ENCODE data around the gene NOD2. TPM values are rescaled to one million over a fixed set of nuclear protein-coding genes. Genes with fewer than 3 reads are reported as not detected.

The NOD2 gene
- total and polyA plus RNA-seq, 2 of the 13 experiments (the other 11 are each of a cell fraction or from before 2014, with no cell fraction given) = 0.27 to 0.81 TPM

DNA sequence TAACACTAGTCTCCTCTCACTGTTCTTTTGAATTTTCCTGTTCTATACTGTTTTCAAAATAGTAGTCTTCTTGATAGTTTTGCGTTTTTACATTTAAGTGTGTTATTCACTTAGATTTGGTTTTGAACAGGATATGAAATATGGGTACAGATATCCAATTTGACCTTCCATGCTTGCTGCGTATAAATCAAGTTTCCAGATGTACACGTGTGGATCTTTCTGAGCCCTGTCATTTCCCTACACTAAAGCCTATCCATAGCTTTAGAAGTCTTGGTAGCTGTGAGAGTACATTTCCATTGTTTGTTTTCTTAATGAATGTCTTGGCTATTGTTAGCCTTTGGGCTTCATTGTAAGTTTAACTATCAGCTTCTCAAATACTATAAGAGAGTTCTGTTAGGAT is 68.8 kb downstream of the NOD2 start:
- TF ChIP-seq, protein P1, sequence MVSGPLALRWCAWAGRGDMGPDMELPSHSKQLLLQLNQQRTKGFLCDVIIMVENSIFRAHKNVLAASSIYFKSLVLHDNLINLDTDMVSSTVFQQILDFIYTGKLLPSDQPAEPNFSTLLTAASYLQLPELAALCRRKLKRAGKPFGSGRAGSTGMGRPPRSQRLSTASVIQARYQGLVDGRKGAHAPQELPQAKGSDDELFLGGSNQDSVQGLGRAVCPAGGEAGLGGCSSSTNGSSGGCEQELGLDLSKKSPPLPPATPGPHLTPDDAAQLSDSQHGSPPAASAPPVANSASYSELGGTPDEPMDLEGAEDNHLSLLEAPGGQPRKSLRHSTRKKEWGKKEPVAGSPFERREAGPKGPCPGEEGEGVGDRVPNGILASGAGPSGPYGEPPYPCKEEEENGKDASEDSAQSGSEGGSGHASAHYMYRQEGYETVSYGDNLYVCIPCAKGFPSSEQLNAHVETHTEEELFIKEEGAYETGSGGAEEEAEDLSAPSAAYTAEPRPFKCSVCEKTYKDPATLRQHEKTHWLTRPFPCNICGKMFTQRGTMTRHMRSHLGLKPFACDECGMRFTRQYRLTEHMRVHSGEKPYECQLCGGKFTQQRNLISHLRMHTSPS (CRISPR knock-in tag; IDR thresholded peaks at IDR 0.05; ENCODE audit: low read depth) = no peak
- no peak for TF ChIP-seq MEIS1 (CRISPR knock-in tag; IDR thresholded peaks at IDR 0.05; ENCODE audit: borderline replicate concordance)
- no peak for TF ChIP-seq NONO (IDR thresholded peaks at IDR 0.05)
- TF ChIP-seq NONO (CRISPR knock-in tag; conservative IDR thresholded peaks at IDR 0.05) = no peak
- no peak for TF ChIP-seq PLRG1 (conservative IDR thresholded peaks at IDR 0.05)
- no peak for TF ChIP-seq GATA4 (IDR thresholded peaks at IDR 0.05; ENCODE audit: borderline replicate concordance, low read depth)
- TF ChIP-seq JDP2 (CRISPR knock-in tag; IDR thresholded peaks at IDR 0.05; ENCODE audit: borderline replicate concordance) = no peak
- no peak for TF ChIP-seq ZNF883 (CRISPR knock-in tag; IDR thresholded peaks at IDR 0.05; ENCODE audit: not compliant biosample characterization)
- TF ChIP-seq ETV5 (CRISPR knock-in tag; IDR thresholded peaks at IDR 0.05; ENCODE audit: borderline replicate concordance) = no peak
- TF ChIP-seq, protein P2, sequence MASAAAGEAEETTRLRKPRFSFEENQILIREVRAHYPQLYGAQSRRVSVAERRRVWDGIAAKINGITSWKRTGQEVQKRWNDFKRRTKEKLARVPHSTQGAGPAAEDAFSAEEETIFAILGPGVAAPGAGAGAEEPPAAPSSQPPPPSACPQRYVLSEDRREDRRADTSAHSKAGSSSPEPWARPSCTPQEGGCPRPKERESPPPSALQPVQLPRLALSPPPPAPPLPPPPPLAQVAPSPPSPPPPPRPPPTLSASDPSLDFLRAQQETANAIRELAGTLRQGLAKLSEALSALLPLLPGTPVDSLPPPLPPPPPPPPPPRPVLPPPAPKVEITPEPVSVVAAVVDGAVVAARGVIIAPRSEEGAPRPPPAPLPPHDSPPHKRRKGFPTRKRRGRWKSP (CRISPR knock-in tag; IDR thresholded peaks at IDR 0.05) = no peak
- TF ChIP-seq, protein P3, sequence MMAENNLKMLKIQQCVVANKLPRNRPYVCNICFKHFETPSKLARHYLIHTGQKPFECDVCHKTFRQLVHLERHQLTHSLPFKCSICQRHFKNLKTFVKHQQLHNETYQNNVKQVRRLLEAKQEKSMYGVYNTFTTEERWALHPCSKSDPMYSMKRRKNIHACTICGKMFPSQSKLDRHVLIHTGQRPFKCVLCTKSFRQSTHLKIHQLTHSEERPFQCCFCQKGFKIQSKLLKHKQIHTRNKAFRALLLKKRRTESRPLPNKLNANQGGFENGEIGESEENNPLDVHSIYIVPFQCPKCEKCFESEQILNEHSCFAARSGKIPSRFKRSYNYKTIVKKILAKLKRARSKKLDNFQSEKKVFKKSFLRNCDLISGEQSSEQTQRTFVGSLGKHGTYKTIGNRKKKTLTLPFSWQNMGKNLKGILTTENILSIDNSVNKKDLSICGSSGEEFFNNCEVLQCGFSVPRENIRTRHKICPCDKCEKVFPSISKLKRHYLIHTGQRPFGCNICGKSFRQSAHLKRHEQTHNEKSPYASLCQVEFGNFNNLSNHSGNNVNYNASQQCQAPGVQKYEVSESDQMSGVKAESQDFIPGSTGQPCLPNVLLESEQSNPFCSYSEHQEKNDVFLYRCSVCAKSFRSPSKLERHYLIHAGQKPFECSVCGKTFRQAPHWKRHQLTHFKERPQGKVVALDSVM (CRISPR knock-in tag; IDR thresholded peaks at IDR 0.05) = no peak
- no peak for TF ChIP-seq ZNF382 (CRISPR knock-in tag; IDR thresholded peaks at IDR 0.05; ENCODE audit: borderline replicate concordance)
- TF ChIP-seq, protein P4, sequence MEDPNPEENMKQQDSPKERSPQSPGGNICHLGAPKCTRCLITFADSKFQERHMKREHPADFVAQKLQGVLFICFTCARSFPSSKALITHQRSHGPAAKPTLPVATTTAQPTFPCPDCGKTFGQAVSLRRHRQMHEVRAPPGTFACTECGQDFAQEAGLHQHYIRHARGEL (CRISPR knock-in tag; IDR thresholded peaks at IDR 0.05) = no peak
- TF ChIP-seq SMAD1 (CRISPR knock-in tag; IDR thresholded peaks at IDR 0.05; ENCODE audit: borderline replicate concordance, low read depth) = no peak
- TF ChIP-seq HNRNPUL1 (IDR thresholded peaks at IDR 0.05; ENCODE audit: low read depth, low read length) = no peak
- TF ChIP-seq PHF5A (CRISPR knock-in tag; IDR thresholded peaks at IDR 0.05; ENCODE audit: low read depth, unreplicated experiment) = no peak
- BruUV-seq (replicated peaks) = no TSS peak
- in situ Hi-C loops (cut with HindIII; ENCODE audit: extremely low pct_ligation_motif_present, low pct_unique_long_range_greater_than_20kb) = no loop called here
- no peak overlapping the region for H3K4me3 ChIP-seq (replicated peaks in 1 of 3; ENCODE audit: insufficient read depth in 1 of 3, low read depth in 2 of 3, low read length in 3 of 3)
- H3K27me3 ChIP-seq (ENCODE audit: control insufficient read depth in 1 of 2, insufficient read depth in 2 of 2, low read length in 2 of 2) = no peaks in the 10 kb centered on the region
- ChIA-PET POLR2A (no interaction called here), CTCF (ENCODE audit: low intra/inter-chr PET ratio, low total read pairs) (no interaction called here)
- ATAC-seq (no peak), FAIRE-seq (no peak), DNase-seq (ENCODE audit: low spot score) (no peak)
- H3K79me2 ChIP-seq (ENCODE audit: insufficient read depth, low read length) = no peaks in the 10 kb centered on the region
- H3K4me2 ChIP-seq (ENCODE audit: low read depth, low read length) = no peak overlapping the region
- no peak overlapping the region for H2AFZ ChIP-seq (ENCODE audit: low read length)
- 95% methylated on average over 3 of the region's 3 CpGs for WGBS (ENCODE audit: low lambda C conversion rate)
- H3K9me3 ChIP-seq (ENCODE audit: low read length) = peaks cover 8% of the 10 kb centered on the region; the same call in 1 of the 2 replicates
- H3K4me1 ChIP-seq (ENCODE audit: insufficient read depth, low read length) = no peaks in the 10 kb centered on the region
- no peak overlapping the region for H3K27ac ChIP-seq (ENCODE audit: extremely low read length, insufficient read depth, low read length)
- intact Hi-C loops (cut with micrococcal nuclease; ENCODE audit: unreplicated experiment) = no loop called here
- no peak overlapping the region for H3K9ac ChIP-seq (ENCODE audit: insufficient read depth, low read depth, low read length)
- H4K20me1 ChIP-seq (ENCODE audit: insufficient read depth, low read length) = no peaks in the 10 kb centered on the region
- H3K36me3 ChIP-seq (replicated peaks in 1 of 2; ENCODE audit: control insufficient read depth in 1 of 2, insufficient read depth in 2 of 2, low read length in 2 of 2) = no peaks in the 10 kb centered on the region

Measured in HepG2 (cell line).